Body of pancreas (tissue), 4 donors: Measurements from ENCODE around the gene AQR. TPM values are rescaled to one million over a fixed set of nuclear protein-coding genes. Genes with fewer than 3 reads are reported as not detected.
A peak's percentile ranks its signal among the peaks of the same experiment; 100 is the strongest.

Experiments
- ATAC-seq: fragments of 150-250 bp; one replicate; pipeline ENCODE4 v1.9.1; 2016
- DNase-seq, 4 donors: peaks; one replicate each; pipeline ENCODE4 v3.0.0-alpha.2; 2019
- H3K27ac ChIP-seq, 4 donors: fragments of 200-600 bp; sonication (generic); 1 replicate in 3 of 4; 2 replicates in 1 of 4; pipeline versions ENCODE4 v1.5.1 to v1.6.1; 2016 to 2019; ENCODE audit warnings: mild to moderate bottlenecking in 1 of 4, mixed read lengths in 1 of 4, moderate library complexity in 1 of 4
- H3K27me3 ChIP-seq, 2 donors: fragments of 200-600 bp; sonication (generic); one replicate each; pipeline ENCODE4 v1.6.0; 2016; ENCODE audit warnings: mild to moderate bottlenecking in 1 of 2
- H3K36me3 ChIP-seq, 2 donors: fragments of 200-600 bp; sonication (generic); replicated peaks in 1 of 2; 2 replicates each; pipeline ENCODE4 v1.5.1; 2016; ENCODE audit warnings: low read depth in 2 of 2; ENCODE audit not compliant: insufficient read depth in 1 of 2
- H3K4me1 ChIP-seq: fragments of 200-600 bp; sonication (generic); one replicate; pipeline ENCODE4 v1.6.0; 2016
- H3K4me3 ChIP-seq, 2 donors: fragments of 200-600 bp; sonication (generic); 1 replicate in 1 of 2; 2 replicates in 1 of 2; pipeline ENCODE4 v1.5.1; 2016 to 2019
- H3K9me3 ChIP-seq, 3 donors: fragments of 200-600 bp; sonication (generic); 1 replicate in 2 of 3; 2 replicates in 1 of 3; pipeline ENCODE4 v1.5.1; 2016
- POLR2A ChIP-seq, 3 donors: fragments of 450-650 bp; IDR thresholded peaks; one replicate each; pipeline ENCODE4 v1.6.1; 2016; ENCODE audit warnings: antibody characterized with exemption in 3 of 3, mild to moderate bottlenecking in 2 of 3
- WGBS, 2 donors: methylation state at CpG; one replicate each; pipeline ENCODE4 v1.1.5; 2017; 5-methylcytosine and 5-hydroxymethylcytosine counted together
- intact Hi-C: fragments of 100-400 bp; cut with DNase I; formaldehyde crosslinking; loops from one replicate; pipeline ENCODE4 v1.15.1; 2023
- total RNA-seq, 2 donors: library from RNA; depleted of rRNA; stranded (reverse); fragments of >200 nt; gene quantifications; one replicate each; pipeline ENCODE4 v1.1.0, GENCODE V29; 2016
- TF ChIP-seq, protein P1 (sequence below), 7 experiments: fragments of 450-650 bp in 4 of 7; fragments of 200-600 bp in 3 of 7; sonication (generic) in 3 of 7; IDR thresholded peaks; one replicate each; pipeline ENCODE4 v1.5.1; 2016 to 2019; ENCODE audit warnings: antibody characterized with exemption in 7 of 7

AQR gene
- total RNA-seq, 2 donors from 2014 or later = 10.5 to 15.0 TPM

DNA sequence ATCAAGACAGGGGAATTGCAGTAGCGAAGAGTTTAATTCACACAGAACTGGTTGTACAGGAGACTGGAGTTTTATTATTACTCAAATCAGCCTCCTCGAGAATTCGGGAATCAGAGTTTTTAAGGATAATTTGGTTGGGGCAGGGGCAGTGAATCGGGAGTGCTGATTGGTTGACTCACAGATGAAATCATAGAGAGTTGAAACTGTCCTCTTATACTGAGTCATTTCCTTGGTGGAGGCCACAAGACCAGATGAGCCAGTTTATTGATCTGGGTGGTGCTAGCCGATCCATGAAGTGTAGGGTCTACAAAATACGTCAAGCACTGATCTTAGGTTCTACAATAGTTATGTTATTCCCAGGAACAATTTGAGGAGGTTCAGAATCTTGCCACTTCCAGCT is 23.9 kb upstream of the AQR start:
- DNase-seq (no peak), ATAC-seq (no peak)
- H3K4me1 ChIP-seq = peaks cover 7% of the 10 kb centered on the region
- intact Hi-C loops = no loop called here
- no peak overlapping the region for H3K27ac ChIP-seq
- TF ChIP-seq, protein P1, sequence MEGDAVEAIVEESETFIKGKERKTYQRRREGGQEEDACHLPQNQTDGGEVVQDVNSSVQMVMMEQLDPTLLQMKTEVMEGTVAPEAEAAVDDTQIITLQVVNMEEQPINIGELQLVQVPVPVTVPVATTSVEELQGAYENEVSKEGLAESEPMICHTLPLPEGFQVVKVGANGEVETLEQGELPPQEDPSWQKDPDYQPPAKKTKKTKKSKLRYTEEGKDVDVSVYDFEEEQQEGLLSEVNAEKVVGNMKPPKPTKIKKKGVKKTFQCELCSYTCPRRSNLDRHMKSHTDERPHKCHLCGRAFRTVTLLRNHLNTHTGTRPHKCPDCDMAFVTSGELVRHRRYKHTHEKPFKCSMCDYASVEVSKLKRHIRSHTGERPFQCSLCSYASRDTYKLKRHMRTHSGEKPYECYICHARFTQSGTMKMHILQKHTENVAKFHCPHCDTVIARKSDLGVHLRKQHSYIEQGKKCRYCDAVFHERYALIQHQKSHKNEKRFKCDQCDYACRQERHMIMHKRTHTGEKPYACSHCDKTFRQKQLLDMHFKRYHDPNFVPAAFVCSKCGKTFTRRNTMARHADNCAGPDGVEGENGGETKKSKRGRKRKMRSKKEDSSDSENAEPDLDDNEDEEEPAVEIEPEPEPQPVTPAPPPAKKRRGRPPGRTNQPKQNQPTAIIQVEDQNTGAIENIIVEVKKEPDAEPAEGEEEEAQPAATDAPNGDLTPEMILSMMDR (IDR thresholded peaks at IDR 0.05) = no peak
- 55% methylated on average over 6 of the region's 6 CpGs for WGBS, 2 donors
- no peaks in the 10 kb centered on the region for H3K9me3 ChIP-seq
- H3K36me3 ChIP-seq = no peaks in the 10 kb centered on the region
- H3K4me3 ChIP-seq = no peak overlapping the region
- H3K27me3 ChIP-seq = no peaks in the 10 kb centered on the region

DNA sequence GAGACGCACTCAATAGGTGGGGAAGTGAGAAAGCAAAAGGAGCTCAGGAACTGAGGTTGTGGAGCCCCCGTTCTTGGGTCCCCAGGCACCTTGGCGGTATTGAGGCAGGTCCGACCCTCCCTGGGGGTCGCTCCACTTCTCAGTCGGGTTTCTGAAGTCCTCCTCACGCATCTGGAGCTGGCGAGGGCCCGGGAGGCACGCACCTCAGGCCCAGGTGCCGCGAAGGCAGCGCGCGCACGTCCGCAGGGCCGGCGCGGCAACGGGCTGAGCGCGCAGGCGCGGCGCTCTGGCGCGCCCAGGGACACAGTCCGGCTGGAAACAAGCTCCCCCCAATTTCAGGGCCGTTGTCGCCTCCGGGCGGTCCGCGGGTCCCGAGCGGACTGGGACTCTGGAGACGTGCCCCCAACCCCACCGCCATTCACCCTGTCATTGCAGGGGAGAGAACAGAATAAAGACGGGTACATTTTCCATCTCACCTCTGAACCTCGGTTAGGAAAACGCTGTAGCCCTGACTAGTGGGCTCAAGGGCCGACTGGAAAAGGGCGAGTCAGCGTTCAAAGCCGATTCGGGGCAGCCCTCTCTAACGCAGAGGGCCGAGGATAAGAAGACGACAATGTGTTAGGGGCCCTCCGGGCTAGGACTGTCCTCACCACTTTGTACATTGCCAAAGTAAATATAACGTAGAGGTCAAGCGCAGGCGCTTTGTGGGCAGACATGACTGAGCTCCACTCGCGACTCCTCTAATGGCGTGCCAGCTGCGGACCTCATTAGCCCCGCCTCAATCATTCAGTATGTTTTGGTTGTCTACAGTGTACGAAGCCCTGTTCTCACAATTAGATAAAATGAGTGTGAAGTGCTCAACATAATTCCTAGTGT is 18.7 kb upstream of the AQR start, which contains the start of gene ZNF770:
ZNF770 (minus strand) TSS at position 261 of the 876 bp plus-strand sequence. CDS start 4,853 bp downstream, outside the sequence.
- Histone ChIP-seq H3K9me3 (no peaks in the 10 kb centered on the region), H3K4me1 (peaks cover 33% of the 10 kb centered on the region), H3K36me3 (no peaks in the 10 kb centered on the region), H3K4me3 (peak within 1 kb of the TSS; percentile 57 to 93), H3K27me3 (no peaks in the 10 kb centered on the region), H3K27ac (peak within 1 kb of the TSS; percentile 81 to 99 (median 96))
- 0% methylated on average over 26 to 59 of the region's 60 CpGs for WGBS, 2 donors
- intact Hi-C loops = no loop called here
- DNase-seq (peak; percentile 83 to 85 (median 84)), ATAC-seq (peak; percentile 95)
- TF ChIP-seq POLR2A (IDR thresholded peaks at IDR 0.05) = peak; percentile 59 to 87 (median 81)
- TF ChIP-seq, protein P1 (IDR thresholded peaks at IDR 0.05) = peak in 3 of 7 experiments; percentile 17 to 44 (median 22)

DNA sequence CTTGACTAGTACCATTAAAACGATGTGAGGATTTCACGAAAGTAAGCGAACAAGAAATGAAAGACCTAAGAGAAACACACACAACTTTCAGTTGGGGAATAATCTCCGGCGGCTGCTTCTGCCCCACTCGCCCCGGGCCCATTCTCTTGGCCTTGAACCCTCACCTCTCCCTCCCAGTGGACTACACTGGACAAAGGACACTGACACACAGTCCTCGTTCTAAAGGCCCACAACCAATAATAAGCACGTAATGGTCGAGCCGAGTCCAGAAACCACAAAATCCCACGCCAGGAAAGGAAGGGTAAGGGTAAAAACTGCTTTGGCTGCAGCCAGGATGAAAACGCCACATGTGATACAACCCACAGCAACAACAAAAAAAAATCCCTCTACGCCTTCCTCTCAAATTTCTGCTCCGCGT is 18.1 kb upstream of the AQR start:
- Histone ChIP-seq H3K27ac (peak overlapping the region; percentile 81 to 99 (median 96)), H3K27me3 (no peaks in the 10 kb centered on the region), H3K36me3 (peaks cover 0 to 2% of the 10 kb centered on the region in 2 donors), H3K9me3 (no peaks in the 10 kb centered on the region), H3K4me1 (peaks cover 33% of the 10 kb centered on the region), H3K4me3 (peak overlapping the region; percentile 57 to 93)
- no peak for TF ChIP-seq POLR2A (IDR thresholded peaks at IDR 0.05)
- TF ChIP-seq, protein P1 (IDR thresholded peaks at IDR 0.05) = no peak
- no peak for DNase-seq
- intact Hi-C loops = no loop called here
- 0 to 1% methylated on average over 16 of the region's 16 CpGs for WGBS, 2 donors
- ATAC-seq = no peak

DNA sequence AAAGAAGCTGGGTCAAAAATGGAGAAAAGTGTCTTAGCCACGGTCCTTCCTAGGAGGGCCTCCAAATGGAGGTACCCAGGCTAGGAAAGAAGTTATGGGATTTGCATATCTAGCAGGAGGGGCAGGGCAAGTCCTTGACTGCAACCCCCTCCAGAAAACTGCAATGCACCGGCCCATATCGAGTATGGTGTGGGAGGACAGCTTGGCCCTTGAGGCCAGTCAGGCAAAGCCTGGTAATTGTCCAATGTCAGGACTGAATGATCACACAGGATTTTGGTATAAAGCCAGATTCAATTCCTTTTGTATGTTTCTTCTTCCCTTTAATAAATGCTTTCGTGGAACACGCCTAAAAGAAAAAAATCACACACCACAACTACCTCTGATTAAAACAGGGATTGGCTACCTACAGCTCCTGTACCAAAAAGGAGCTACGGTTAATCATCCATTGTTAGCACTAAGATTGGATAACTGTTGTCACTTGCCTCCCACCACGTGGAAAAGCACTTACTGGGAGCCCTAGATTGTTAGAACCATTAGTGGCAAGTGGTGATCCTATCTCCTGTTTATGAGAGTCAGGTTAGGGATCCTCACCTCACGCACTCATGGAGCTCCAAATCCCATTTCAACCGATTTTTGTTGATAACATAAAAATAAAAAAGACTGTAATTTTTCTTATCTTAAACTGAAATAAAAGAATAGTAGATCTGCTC is 17.4 kb upstream of the AQR start:
- ATAC-seq (no peak), DNase-seq (no peak)
- H3K27me3 ChIP-seq = no peaks in the 10 kb centered on the region
- TF ChIP-seq, protein P1 (IDR thresholded peaks at IDR 0.05) = no peak
- TF ChIP-seq POLR2A (IDR thresholded peaks at IDR 0.05) = no peak
- H3K27ac ChIP-seq = peak overlapping the region in 1 of 4 donors; percentile 99
- H3K9me3 ChIP-seq = no peaks in the 10 kb centered on the region
- H3K4me3 ChIP-seq = peak overlapping the region in 1 of 2 donors; percentile 93
- H3K36me3 ChIP-seq = peaks cover 2% of the 10 kb centered on the region in 2 donors
- WGBS, 2 donors = 15 to 17% methylated on average over 9 of the region's 9 CpGs
- H3K4me1 ChIP-seq = peaks cover 33% of the 10 kb centered on the region
- intact Hi-C loops = no loop called here
